Neural crest cell (in vitro differentiated cells): ENCODE results near the gene VWA8. TPM values are rescaled to one million over a fixed set of nuclear protein-coding genes. Genes with fewer than 3 reads are reported as not detected.

ENCODE experiments used
- DNase-seq: peaks from one replicate; pipeline ENCODE4 v3.0.0; 2021; ENCODE audit warnings: low read depth, mixed read lengths, low spot score
- H3K27ac Mint-ChIP-seq: one replicate; pipeline ENCODE4 v1.8.0; 2021; ENCODE audit warnings: mild to moderate bottlenecking, mixed read lengths; ENCODE audit not compliant: unreplicated experiment
- H3K27me3 Mint-ChIP-seq: 2 replicates; pipeline ENCODE4 v1.8.0; 2021; ENCODE audit warnings: low read depth, mild to moderate bottlenecking, mixed read lengths
- H3K36me3 Mint-ChIP-seq: 2 replicates; pipeline ENCODE4 v1.8.0; 2021; ENCODE audit warnings: low read depth, mild to moderate bottlenecking, mixed read lengths
- H3K4me1 Mint-ChIP-seq: 2 replicates; pipeline ENCODE4 v1.8.0; 2021; ENCODE audit warnings: mixed read lengths
- H3K4me3 Mint-ChIP-seq: one replicate; pipeline ENCODE4 v1.8.0; 2021; ENCODE audit warnings: mild to moderate bottlenecking, mixed read lengths
- H3K9me3 Mint-ChIP-seq: 2 replicates; pipeline ENCODE4 v1.8.0; 2021; ENCODE audit warnings: mixed read lengths
- total RNA-seq: library from RNA; stranded (reverse); gene quantifications from 2 replicates; pipeline ENCODE4 v1.2.1, GENCODE V29; 2021
- TF ChIP-seq, protein P1 (sequence below): fragments of 200-600 bp; sonication (generic); conservative IDR thresholded peaks from 2 replicates; pipeline ENCODE4 v1.5.0; 2021; ENCODE audit warnings: antibody characterized with exemption, mild to moderate bottlenecking

VWA8 gene
- total RNA-seq, 1 donor from 2014 or later: 19.5 TPM

DNA sequence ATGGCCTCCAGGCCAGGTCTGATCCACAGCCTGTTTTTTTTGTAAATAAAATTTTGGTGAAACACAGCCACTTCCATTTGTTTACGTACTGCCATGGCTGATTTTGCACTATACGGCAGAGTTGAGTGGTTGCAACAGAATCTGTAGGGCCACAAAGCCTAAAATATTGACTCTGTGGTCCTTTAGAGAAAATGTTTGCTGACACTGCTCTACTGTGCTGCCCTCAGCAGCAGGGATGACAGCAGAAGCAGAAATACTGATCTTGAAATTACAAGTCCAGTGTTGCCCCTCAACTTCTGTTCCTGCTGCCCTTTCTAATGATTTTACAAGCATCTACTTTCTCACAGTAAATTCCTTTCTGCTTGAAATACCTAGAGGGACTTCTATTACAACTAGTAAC, 258.4 kb downstream of the VWA8 start:
- no peaks in the 10 kb centered on the region for H3K9me3 Mint-ChIP-seq
- TF ChIP-seq, protein P1, sequence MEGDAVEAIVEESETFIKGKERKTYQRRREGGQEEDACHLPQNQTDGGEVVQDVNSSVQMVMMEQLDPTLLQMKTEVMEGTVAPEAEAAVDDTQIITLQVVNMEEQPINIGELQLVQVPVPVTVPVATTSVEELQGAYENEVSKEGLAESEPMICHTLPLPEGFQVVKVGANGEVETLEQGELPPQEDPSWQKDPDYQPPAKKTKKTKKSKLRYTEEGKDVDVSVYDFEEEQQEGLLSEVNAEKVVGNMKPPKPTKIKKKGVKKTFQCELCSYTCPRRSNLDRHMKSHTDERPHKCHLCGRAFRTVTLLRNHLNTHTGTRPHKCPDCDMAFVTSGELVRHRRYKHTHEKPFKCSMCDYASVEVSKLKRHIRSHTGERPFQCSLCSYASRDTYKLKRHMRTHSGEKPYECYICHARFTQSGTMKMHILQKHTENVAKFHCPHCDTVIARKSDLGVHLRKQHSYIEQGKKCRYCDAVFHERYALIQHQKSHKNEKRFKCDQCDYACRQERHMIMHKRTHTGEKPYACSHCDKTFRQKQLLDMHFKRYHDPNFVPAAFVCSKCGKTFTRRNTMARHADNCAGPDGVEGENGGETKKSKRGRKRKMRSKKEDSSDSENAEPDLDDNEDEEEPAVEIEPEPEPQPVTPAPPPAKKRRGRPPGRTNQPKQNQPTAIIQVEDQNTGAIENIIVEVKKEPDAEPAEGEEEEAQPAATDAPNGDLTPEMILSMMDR: no peak
- DNase-seq: no peak
- H3K36me3 Mint-ChIP-seq: peaks cover 8% of the 10 kb centered on the region
- no peaks in the 10 kb centered on the region for H3K27me3 Mint-ChIP-seq
- no peak overlapping the region for H3K27ac Mint-ChIP-seq
- no peaks in the 10 kb centered on the region for H3K4me1 Mint-ChIP-seq
- H3K4me3 Mint-ChIP-seq: no peak overlapping the region

DNA sequence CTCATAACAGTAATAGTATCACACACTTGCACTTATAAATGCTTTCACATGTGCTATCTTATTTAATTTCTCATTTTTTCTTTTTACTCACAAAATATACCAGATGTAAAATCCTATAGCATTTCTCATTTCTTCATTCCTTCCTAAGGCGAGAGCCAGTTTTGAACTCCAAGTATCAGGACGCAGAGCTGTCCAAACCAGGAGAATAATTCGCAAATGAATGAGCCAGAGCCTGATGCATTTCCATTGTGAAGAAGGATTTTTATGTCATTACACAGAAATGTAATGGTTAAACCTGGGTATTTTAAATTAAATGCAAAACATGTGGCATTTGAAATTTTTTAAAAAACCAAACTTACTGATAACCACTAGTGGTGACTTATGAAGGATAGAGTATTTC, 259.2 kb downstream of the VWA8 start:
- Mint-ChIP-seq H3K27ac (no peak overlapping the region), H3K4me3 (no peak overlapping the region), H3K27me3 (no peaks in the 10 kb centered on the region), H3K9me3 (no peaks in the 10 kb centered on the region), H3K36me3 (peaks cover 8% of the 10 kb centered on the region), H3K4me1 (peaks cover 6% of the 10 kb centered on the region)
- TF ChIP-seq, protein P1: no peak
- DNase-seq: no peak

DNA sequence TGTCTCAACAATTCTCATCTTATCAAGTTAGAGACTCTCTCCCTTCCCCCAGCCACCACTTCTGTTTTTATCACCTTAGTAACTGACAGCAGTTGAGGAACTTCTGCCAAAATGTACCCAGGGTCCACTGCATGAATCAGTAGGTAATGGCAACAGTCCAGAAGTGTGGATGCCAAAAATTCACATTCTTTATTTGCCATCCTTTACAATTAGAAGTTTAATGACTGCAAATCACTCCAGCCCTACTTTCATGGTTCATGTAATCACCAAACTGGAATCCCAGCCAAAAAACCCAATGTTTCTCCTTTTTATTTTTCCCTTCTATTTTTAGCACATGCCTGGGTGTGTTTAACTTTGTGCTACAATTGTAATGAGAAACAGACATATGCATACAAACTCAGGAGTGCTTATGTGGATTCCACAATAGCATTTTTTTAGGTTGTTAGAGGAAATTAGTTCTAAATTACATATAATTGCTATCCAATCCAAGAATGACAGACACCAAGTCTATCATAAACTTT, 260.1 kb downstream of the VWA8 start:
- no peaks in the 10 kb centered on the region for H3K9me3 Mint-ChIP-seq

DNA sequence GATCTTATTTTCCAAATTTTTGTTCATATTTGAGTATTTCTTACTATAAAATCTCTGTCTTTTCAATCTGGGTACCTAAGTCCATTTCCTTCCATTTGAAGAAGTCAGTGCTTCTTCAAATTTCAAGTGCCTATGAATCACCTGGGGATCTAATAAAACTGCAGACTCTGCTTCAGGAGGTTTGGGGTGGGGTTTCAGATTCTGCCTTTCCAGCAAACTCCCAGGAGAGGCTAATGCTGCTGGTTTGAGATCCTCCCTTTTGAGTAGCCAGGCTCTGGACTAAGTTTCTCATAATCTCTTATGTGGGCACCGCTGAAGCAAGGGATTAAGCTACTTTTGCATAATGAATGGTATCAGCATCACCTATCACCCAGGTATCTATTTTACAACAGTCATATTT, 261.1 kb downstream of the VWA8 start:
- no peak overlapping the region for H3K4me3 Mint-ChIP-seq
- peaks cover 8% of the 10 kb centered on the region for H3K36me3 Mint-ChIP-seq
- no peak overlapping the region for H3K27ac Mint-ChIP-seq
- peaks cover 13% of the 10 kb centered on the region for H3K4me1 Mint-ChIP-seq
- TF ChIP-seq, protein P1: no peak
- DNase-seq: no peak
- H3K27me3 Mint-ChIP-seq: no peaks in the 10 kb centered on the region
- no peaks in the 10 kb centered on the region for H3K9me3 Mint-ChIP-seq

More for the DNA sequence above, 260.1 kb downstream of the VWA8 start:
- H3K36me3 Mint-ChIP-seq: peaks cover 8% of the 10 kb centered on the region
- no peaks in the 10 kb centered on the region for H3K27me3 Mint-ChIP-seq
- no peak overlapping the region for H3K4me3 Mint-ChIP-seq
- TF ChIP-seq, protein P1: no peak
- no peak overlapping the region for H3K27ac Mint-ChIP-seq
- DNase-seq: no peak
- H3K4me1 Mint-ChIP-seq: peaks cover 10% of the 10 kb centered on the region

DNA sequence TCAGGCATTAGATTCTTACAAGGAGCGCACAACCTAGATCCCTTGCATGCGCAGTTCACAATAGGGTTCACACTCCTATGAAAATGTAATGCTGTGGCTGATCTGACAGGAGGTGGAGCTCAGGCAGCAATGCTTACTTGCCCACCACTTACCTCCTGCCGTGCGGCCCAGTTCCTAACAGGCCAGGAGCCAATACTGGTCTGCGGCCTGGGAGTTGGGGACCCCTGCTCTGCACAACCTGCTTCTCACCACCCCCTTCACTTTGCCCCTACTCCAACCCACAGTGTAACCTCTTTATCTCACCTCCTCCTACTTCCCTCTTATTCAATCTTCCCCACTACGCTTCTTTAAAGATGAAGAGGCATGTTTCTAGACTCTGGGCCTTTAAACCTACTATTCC, 263.3 kb downstream of the VWA8 start:
- Mint-ChIP-seq H3K4me3 (no peak overlapping the region), H3K27ac (no peak overlapping the region), H3K36me3 (peaks cover 8% of the 10 kb centered on the region), H3K9me3 (no peaks in the 10 kb centered on the region), H3K4me1 (peaks cover 14% of the 10 kb centered on the region), H3K27me3 (no peaks in the 10 kb centered on the region)
- DNase-seq: no peak
- TF ChIP-seq, protein P1: no peak
